Epithelial cell of esophagus (primary cell): ENCODE results near the gene RAB10.

Source experiments
- DNase-seq: peaks from one replicate; pipeline ENCODE4 v3.0.0; 2010; ENCODE audit warnings: low read depth
- H3K4me3 ChIP-seq: 2 replicates; pipeline ENCODE4 v1.5.1; 2011; ENCODE audit warnings: mild to moderate bottlenecking, low read length, control low read depth
- TF ChIP-seq, protein P1 (sequence below): IDR thresholded peaks from 2 replicates; pipeline ENCODE4 v1.5.1; 2011; ENCODE audit warnings: low read depth, mild to moderate bottlenecking, low read length, control low read depth, inconsistent platforms; ENCODE audit not compliant: insufficient read depth; ENCODE audit errors: missing control alignments

The RAB10 gene

DNA sequence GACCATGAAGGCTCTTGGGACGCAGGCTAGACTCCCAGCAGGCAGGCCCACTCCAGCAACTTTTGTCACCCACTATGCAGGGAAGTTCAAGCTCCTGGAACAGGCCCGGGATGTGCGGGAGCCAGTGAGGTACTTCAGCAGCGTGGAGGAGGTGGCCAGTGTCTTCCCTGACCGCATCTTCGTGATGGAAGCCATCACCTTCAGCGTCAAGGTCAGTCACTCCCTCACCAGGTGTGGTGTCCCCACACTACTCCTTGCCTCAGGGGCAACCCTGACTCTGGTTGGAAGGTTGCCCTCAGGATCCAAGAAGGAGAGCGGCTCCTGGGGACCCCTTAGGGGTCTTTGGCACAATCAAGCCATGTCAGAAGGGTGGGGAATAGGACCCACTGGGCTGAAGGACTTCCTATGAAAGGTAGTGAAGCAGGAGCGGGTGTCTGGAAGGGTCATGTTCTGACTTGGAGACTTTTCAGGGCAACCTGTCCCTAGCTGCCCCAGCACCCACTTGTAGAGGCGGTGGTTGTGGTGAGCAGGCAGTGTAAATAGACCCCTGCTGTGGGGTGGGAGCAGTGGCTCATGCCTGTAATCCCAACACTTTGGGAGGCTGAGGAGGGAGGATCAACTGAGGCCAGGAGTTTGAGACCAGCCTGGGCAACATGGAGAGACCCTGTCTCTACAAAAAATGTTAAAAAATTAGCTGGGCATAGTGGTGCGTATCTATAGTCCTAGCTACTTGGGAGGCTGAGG, 149.2 kb downstream of the RAB10 start:
- H3K4me3 ChIP-seq: no peak overlapping the region
- no peak for DNase-seq
- TF ChIP-seq, protein P1, sequence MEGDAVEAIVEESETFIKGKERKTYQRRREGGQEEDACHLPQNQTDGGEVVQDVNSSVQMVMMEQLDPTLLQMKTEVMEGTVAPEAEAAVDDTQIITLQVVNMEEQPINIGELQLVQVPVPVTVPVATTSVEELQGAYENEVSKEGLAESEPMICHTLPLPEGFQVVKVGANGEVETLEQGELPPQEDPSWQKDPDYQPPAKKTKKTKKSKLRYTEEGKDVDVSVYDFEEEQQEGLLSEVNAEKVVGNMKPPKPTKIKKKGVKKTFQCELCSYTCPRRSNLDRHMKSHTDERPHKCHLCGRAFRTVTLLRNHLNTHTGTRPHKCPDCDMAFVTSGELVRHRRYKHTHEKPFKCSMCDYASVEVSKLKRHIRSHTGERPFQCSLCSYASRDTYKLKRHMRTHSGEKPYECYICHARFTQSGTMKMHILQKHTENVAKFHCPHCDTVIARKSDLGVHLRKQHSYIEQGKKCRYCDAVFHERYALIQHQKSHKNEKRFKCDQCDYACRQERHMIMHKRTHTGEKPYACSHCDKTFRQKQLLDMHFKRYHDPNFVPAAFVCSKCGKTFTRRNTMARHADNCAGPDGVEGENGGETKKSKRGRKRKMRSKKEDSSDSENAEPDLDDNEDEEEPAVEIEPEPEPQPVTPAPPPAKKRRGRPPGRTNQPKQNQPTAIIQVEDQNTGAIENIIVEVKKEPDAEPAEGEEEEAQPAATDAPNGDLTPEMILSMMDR: no peak

DNA sequence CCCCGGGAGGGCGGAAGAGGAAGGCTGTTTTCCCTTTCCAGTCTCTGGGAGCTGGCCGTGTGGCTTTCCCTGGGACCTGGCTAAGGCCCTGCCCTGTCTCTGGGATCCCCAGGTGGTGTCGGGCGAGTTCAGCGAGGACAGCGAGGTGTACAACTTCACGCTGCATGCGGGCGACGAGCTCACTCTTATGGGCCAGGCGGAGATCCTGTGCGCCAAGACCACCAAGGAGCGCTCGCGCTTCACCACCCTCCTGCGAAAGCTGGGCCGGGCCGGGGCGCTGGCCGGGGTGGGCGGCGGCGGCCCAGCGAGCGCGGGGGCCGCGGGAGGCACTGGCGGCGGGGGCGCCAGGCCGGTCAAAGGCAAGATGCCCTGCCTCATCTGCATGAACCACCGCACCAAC, 150.2 kb downstream of the RAB10 start:
- TF ChIP-seq, protein P1: no peak
- DNase-seq: no peak
- H3K4me3 ChIP-seq: peak overlapping the region; percentile 38

DNA sequence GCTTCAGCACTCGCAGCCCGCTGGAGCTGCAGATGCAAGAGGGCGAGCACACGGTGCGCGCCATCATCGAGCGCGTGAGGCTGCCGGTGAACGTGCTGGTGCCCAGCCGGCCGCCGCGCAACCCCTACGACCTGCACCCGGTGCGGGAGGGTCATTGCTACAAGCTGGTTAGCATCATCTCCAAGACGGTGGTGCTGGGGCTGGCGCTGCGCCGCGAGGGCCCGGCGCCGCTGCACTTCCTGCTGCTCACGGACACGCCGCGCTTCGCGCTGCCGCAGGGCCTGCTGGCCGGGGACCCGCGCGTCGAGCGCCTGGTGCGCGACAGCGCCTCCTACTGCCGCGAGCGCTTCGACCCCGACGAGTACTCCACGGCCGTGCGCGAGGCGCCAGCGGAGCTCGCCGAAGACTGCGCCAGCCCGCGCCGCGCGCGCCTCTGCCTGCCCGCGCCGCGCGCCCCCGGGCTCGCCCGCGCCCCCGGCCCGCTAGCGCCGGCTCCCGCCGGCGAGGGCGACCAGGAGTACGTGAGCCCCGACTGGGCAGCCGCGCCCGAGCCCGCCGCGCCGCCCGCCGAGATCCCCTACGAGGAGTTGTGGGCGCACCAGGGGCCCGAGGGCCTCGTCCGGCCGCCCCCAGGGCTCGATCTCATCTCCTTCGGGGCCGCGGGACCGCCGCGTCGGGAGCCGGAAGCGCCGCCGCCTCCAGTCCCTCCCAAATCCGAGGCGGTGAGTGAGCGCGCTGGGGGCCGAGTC, 150.8 kb downstream of the RAB10 start:
- H3K4me3 ChIP-seq: peak overlapping the region; percentile 38
- peak; percentile 76 for DNase-seq
- TF ChIP-seq, protein P1: peak; percentile 24

DNA sequence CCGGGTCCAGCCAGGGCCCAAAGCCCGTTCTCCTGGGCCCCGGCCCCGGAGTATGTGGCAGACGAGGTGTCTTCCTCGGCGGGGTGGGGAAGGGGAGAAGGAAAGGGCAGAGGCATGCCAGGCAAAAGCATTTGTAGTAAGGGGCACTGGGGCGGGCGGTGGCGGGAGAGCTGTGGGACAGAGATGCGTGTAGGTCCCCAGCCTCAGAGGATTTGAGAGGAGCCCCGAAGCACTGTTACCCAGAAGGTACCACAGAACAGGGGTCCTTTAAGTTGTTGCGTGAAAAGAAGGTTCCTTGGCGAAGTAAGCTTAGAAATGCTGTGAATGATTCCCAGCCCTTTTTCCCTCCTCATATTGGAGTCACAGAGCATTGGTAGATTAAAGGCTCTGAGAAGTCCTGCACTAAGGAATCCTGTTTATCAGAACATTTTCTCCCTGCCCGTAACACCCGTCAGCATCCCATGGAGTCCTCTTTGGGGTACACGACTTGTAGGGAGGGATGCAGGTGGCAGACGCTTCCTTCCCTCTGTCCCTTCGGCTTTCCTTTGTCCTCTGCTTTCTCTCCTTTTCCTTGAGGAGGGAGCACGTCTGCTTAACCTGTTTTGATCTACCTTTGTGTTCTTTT, 151.5 kb downstream of the RAB10 start:
- TF ChIP-seq, protein P1: no peak
- peak overlapping the region; percentile 21 for H3K4me3 ChIP-seq
- DNase-seq: no peak

DNA sequence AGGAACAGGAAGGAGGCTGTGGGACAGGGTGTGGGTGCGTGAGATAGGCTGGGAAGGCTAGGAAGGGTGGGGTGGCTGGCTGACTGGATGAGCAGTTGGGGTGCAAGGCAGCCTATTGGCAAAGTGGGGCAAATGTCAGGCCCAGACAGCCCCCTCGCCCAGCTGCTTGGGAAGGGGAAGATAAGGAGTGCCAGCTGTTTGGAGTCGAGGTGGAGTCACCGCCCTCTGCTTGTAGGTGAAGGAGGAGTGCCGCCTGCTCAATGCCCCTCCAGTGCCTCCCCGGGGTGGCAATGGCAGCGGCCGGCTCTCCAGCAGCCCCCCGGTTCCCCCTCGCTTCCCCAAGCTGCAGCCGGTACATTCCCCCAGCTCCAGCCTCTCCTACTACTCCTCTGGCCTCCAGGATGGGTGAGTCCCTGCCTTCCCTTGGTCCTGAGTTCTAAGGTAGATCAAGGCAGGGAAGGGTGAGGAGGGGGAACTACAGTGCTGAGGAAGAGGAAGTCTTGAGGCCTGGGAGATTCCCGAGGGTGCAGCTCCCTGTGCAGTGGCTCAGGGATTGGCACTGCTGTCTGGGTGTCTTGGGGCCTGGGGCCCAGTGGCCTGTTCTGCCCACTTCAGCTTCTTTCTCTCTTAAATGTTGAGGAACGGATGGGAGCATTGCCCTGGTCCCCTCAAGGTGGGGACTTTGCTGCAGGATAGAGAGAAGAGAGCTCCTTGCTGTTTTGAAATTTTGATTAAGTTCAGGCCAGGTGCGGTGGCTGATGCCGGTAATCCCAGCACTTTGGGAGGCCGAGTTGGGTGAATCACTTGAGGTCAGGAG, 152.3 kb downstream of the RAB10 start:
- TF ChIP-seq, protein P1: no peak
- no peak overlapping the region for H3K4me3 ChIP-seq
- no peak for DNase-seq
